Measurements from ENCODE around the gene LGALS4.
"Not testable (repeated sequence)": the region's sequence is repeated elsewhere in the genome, so short reads cannot be mapped to it uniquely, and the experiment has no call there.

LGALS4 gene

DNA sequence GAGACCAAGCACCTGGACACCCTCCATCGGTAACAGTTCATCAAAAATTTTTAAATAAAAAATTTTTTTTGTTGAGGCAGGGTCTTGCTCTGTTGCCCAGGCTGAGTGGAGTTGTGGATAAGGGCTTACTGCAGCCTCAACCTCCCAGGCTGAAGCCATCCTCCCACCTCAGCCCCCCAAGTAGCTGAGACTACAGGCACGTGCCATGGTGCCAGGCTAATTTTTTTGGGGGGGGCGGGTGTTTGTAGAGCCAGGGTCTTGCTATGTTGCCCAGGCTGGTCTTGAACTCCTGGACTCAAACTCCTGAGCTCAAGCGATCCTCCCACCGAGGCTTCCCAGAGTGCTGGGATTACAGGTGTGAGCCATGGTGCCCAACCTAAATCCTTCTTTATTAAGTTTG is 19.1 kb downstream of the LGALS4 start:
- Histone ChIP-seq H3K27me3 (replicated peaks) (no peaks in the 10 kb centered on the region), H3K4me3 (ENCODE audit: low read depth, low read length) (no peak overlapping the region), H3K36me3 (replicated peaks) (no peaks in the 10 kb centered on the region), H3K27ac (no peak overlapping the region)
- TF ChIP-seq, protein P1, sequence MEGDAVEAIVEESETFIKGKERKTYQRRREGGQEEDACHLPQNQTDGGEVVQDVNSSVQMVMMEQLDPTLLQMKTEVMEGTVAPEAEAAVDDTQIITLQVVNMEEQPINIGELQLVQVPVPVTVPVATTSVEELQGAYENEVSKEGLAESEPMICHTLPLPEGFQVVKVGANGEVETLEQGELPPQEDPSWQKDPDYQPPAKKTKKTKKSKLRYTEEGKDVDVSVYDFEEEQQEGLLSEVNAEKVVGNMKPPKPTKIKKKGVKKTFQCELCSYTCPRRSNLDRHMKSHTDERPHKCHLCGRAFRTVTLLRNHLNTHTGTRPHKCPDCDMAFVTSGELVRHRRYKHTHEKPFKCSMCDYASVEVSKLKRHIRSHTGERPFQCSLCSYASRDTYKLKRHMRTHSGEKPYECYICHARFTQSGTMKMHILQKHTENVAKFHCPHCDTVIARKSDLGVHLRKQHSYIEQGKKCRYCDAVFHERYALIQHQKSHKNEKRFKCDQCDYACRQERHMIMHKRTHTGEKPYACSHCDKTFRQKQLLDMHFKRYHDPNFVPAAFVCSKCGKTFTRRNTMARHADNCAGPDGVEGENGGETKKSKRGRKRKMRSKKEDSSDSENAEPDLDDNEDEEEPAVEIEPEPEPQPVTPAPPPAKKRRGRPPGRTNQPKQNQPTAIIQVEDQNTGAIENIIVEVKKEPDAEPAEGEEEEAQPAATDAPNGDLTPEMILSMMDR (IDR thresholded peaks at IDR 0.05; ENCODE audit: low read depth, low read length, missing control alignments): no peak
- in situ Hi-C loops (cut with HindIII; ENCODE audit: low pct_ligation_motif_present, low sequenced_read_pairs): no loop called here
- no peak for DNase-seq

DNA sequence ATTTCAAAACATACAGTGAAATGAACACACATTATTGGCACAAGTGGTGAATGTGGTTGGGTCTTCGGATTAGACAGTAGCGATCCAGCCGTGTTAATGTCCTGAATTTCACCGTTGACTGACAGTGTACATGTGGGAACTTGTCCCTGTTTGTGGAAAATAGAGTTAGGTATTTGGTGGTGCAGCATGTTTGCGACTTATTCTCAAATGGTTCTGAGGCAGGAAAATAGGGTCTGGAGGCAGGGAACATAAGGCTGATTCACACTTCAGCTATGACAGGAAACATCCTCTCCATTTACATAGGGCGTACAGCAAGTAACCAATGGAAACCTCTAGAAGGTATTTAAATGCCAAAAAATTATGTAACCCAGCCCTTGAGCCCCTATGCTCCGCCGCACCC is 19.6 kb downstream of the LGALS4 start:
- peak; percentile 24 for DNase-seq
- no peaks in the 10 kb centered on the region for H3K36me3 ChIP-seq (replicated peaks)
- TF ChIP-seq, protein P1 (IDR thresholded peaks at IDR 0.05; ENCODE audit: low read depth, low read length, missing control alignments): no peak
- H3K27me3 ChIP-seq (replicated peaks): no peaks in the 10 kb centered on the region
- no peak overlapping the region for H3K27ac ChIP-seq
- in situ Hi-C loops (cut with HindIII; ENCODE audit: low pct_ligation_motif_present, low sequenced_read_pairs): no loop called here
- H3K4me3 ChIP-seq (ENCODE audit: low read depth, low read length): no peak overlapping the region

DNA sequence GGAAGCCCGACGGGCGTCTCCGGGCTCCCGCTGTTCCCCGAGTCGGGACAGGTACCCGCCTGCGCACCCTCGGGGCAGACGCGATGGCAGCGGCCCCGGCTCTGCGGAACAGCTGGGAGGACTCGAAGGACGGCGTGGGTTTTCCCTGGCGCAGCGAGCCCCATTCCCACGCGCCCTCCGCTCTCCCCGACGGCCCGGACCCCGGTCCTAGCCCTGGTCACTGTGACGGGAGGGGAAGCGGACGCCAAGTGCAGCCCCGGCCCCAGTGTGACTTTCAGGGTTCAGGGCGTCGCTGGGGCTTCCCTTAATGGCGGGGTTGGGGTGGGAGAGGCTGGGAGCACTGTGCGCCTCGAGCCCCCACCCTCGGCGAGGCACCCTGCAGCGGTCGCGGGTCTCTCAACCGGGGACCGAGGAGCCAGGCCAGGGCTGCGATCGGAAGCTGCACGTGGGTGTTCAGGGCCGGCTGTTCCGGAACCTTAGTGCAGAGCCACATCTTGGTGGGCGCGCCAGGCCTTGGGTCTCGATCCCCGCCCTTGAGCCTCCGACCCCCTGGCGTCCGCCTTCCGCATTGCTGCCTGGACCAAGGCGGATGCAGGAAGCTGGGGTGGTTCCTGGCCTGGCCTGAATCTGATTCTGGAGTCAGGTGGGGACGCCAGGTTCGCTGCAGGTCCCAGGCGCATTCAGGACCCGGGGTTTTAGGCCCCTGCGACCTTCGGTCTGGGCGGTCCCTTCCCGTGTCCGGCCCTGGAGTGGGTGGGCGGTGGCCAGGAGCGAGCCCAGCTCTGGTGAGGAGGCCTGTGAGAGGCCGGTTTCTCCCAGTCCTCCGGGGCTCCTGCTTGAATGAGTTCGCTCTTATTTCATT is 20.3 kb downstream of the LGALS4 start:
- DNase-seq: no peak
- peak overlapping the region; percentile 12 for H3K4me3 ChIP-seq (ENCODE audit: low read depth, low read length)
- H3K36me3 ChIP-seq (replicated peaks): no peaks in the 10 kb centered on the region
- in situ Hi-C loops (cut with HindIII; ENCODE audit: low pct_ligation_motif_present, low sequenced_read_pairs): no loop called here
- peak overlapping the region; percentile 10 for H3K27ac ChIP-seq
- H3K27me3 ChIP-seq (replicated peaks): no peaks in the 10 kb centered on the region
- TF ChIP-seq, protein P1 (IDR thresholded peaks at IDR 0.05; ENCODE audit: low read depth, low read length, missing control alignments): peak; percentile 50

DNA sequence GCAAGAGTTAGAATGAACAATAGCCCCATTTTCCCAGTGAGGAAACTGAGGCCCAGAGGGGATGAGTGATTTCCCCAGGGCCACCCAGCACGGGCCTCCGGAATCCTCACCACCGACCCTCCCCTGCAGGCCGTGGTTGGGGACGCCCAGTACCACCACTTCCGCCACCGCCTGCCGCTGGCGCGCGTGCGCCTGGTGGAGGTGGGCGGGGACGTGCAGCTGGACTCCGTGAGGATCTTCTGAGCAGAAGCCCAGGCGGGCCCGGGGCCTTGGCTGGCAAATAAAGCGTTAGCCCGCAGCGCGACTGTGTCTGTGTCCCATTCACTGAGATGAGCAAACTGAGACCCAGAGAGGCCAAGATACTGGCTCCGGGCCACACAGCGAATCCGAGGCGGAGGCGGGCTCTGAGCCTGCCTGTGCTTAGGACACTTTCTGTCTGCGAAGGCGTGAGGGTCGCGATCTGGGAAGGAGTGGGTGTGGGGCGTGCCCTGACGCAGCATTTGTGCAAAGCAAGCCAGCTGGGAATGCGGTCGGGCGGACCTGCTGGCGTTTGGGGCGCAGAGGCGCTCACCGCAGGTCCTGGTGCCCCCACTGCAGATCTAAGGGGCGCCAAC is 21.2 kb downstream of the LGALS4 start:
- H3K27me3 ChIP-seq (replicated peaks); DNase-seq; H3K36me3 ChIP-seq (replicated peaks); in situ Hi-C loops (cut with HindIII; ENCODE audit: low pct_ligation_motif_present, low sequenced_read_pairs); H3K27ac ChIP-seq: not testable (repeated sequence)
- peak overlapping the region; percentile 26 for H3K4me3 ChIP-seq (ENCODE audit: low read depth, low read length)

DNA sequence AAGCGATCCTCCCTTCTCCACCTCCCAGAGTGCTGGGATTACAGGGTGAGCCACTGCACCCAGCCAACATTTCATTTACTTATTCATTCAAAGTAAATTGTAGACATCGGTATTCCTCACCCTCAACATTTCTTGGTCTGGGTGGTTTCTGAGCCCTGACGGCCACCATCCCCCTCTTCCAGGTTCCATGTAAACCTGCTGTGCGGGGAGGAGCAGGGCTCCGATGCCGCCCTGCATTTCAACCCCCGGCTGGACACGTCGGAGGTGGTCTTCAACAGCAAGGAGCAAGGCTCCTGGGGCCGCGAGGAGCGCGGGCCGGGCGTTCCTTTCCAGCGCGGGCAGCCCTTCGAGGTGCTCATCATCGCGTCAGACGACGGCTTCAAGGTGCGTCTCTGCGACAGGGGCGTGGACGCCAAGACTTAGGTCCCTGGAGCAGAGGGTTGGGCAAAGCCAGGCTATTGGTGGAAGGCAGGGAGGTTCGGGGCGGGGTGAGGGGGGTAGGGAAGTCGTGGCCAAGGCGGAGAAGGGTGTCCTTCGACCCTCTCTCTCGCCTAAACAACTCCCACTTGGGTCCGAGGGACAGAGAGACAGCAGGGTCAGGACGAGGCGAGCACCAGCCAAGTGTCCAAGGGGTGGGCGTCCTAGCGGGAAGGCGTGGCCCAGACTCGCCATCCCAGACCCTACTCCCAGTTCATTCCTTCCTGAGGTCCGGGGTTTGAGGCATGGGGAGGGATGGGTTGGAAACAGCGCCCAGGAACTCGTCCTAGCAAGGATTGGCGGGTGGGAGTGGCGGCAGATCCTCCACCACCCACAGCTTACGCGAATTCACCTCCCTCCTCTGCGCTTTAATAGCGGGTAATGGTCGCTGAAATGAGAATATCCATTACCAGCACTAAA is 22.0 kb downstream of the LGALS4 start:
- H3K27me3 ChIP-seq (replicated peaks); in situ Hi-C loops (cut with HindIII; ENCODE audit: low pct_ligation_motif_present, low sequenced_read_pairs); H3K27ac ChIP-seq; H3K36me3 ChIP-seq (replicated peaks); DNase-seq: not testable (repeated sequence)
- H3K4me3 ChIP-seq (ENCODE audit: low read depth, low read length): peak overlapping the region; percentile 26

DNA sequence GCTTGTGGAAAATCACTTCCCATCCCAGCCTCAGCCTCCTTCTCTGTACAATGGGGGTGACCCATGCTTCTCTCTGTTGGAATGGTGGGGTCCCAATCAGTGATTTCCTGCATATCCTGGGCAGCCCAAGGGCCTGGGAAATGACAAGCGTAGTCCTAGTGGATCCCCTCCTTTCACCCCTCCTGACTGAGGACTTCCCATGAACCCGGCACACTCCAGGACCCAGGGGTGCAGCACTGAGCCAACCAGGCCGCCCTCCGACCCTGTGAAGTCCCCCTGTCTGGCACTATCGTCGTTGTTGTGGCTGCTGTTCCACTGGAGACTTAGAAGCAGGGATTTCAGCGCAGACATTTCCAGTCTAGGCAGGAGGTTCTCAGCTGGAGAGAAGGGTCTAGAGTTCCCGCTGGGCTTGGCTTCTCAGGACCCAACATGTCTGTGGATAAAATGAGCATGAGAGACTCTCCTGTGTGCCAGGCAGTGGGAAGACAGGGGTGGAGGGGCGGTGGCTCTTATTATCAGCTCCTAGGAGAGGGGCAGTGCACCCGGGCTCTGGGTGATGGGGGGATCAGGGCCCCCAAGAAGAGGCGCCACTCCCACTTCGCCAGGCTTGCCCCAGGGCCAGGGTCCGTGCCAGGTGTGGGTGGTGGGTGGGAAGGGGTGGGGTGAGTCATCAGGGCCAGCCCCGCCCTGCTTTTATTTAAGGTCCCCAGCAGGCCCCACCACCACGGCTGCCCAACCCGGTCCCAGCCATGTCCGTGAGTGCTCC is 24.1 kb downstream of the LGALS4 start, which contains the start of gene LGALS7B:
LGALS7B (plus strand) TSS at position 723 of the 766 bp plus-strand sequence; CDS start at position 750, 27 bp downstream.
- in situ Hi-C loops (cut with HindIII; ENCODE audit: low pct_ligation_motif_present, low sequenced_read_pairs): no loop called here
- H3K36me3 ChIP-seq (replicated peaks): no peaks in the 10 kb centered on the region
- no peak for DNase-seq
- TF ChIP-seq, protein P1 (IDR thresholded peaks at IDR 0.05; ENCODE audit: low read depth, low read length, missing control alignments): no peak
- no peak within 1 kb of the TSS for H3K27ac ChIP-seq
- H3K4me3 ChIP-seq (ENCODE audit: low read depth, low read length): no peak within 1 kb of the TSS
- no peaks in the 10 kb centered on the region for H3K27me3 ChIP-seq (replicated peaks)
